Raji (cell line): ENCODE data around the gene TRIM63.

Experiments
- POLR2A ChIP-seq: IDR thresholded peaks from 2 replicates; pipeline ENCODE4 v1.6.1; 2011; ENCODE audit warnings: low read depth, low read length, control low read depth; ENCODE audit not compliant: insufficient read depth

Gene TRIM63

DNA sequence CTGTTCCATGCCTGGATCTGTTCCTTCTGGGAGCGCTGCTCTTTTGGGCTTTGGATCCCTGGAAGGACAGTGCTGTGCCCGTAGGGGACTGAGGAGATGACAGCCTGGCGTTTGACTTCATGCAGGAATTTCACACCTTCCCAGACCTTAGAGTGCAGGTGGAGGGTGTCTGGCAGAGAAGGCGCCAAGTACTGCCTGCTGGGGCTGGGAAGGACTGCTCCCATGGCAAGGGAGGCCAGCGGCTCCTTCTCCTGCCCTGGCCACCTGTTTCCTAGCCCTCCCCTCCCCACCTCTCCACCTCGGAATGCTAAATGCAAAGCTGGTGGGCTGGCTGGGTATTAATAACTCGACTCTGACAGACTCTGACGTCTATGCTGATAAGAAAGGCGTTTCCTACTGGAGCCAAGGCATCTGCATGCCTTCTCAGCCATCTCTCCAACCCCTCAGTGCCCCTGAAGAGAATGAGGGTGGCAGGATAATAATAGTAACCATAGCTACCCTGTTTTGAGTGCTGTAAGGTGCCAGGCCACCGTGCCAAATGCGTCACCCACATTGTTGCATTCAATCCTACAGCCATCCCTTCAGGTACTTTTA is 26.7 kb upstream of the TRIM63 start:
- no peak for TF ChIP-seq POLR2A

DNA sequence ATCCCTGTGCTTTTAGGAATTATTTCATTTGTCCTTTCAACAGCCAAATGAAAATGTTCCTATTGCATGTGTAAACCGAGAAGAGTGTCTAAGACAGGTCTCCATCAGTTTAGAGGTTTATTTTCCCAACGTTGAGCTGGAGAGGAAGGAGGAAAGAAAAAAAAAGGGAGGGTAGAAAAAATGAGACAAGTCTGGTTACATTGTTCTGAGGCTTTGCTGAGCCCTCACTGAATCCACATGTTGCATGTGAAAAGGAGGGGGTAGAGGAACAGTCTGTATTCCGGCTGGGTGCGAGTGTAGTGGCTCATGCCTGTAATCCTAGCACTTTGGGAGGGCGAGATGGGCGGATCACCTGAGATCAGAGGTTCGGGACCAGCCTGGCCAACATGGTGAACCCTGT is 25.0 kb upstream of the TRIM63 start:
- TF ChIP-seq POLR2A: no peak

DNA sequence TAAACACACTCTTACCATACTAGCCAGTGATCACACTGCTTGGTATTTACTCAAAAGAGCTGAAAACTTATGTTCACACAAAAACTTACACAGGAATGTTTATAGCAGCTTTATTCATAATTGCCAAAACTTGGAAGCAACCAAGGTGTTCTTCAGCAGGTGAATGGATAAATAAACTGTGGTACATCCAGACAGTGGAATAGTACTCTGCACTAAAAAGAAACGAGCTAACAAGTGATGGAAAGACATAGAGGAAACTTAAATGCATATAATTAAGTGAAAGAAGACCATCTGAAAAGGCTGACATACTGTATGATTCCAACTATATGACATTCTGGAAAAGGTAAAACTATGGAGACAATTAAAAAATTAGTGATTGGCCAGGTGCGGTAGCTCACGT is 23.5 kb upstream of the TRIM63 start:
- no peak for TF ChIP-seq POLR2A

DNA sequence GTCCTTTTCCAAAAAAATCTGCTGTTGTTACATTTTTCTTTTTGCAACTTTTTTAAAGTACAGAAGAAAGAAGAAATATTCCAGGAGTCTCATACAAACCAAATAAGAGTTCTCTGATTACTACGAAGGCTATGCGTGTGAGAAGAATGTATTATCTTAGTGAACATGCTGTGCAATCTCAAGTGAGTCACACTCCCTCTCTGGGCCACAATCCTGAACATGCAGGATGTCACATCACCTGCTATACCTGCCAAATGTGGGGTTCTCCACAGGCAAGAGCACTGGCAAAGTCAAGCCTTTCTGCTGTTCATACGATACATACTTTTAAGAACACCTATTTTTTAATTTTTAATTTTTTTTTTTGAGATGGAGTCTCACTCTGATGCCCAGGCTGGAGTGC is 21.7 kb upstream of the TRIM63 start:
- TF ChIP-seq POLR2A: no peak

DNA sequence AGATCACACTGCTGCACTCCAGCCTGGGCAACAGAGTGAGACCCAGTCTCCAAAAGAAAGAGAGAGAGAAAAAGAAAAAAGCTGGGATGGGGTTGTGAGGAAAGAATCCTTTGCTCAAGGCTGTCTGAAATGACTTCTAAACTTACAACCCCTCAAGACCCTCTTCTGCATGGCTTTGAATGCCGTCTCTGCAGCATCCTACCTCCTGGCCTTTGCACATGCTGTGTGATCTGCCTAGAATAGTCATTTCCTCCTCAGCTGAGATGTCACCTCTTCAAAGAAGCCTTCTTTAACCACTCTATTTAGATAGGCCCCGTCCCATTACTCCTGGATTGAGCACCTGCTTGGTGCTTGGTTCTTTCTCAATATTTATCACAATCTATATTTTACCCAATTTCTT is 17.4 kb upstream of the TRIM63 start:
- TF ChIP-seq POLR2A: no peak

DNA sequence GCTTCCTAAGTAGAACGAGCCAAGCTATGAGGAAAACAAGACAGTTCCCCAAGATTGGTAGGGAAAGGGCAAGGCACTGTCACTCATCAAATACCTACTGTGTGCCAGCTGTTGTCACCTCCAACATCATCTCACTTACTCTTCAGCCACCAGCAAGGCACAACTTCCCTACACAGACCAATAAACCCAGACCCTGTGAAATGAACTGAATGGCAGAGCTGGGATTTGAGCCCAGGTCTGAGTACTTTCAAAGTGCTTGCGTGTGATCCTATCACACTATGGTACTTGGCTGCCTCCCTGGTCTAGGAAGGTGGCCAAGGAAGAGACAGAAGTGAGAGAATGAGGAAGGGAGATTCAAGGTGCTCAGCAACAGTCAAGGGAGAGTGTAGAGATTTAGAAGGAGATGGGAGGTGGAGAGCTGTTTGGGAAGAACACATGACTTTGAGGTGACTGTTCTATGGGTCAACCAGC is 16.7 kb upstream of the TRIM63 start:
- TF ChIP-seq POLR2A: no peak

DNA sequence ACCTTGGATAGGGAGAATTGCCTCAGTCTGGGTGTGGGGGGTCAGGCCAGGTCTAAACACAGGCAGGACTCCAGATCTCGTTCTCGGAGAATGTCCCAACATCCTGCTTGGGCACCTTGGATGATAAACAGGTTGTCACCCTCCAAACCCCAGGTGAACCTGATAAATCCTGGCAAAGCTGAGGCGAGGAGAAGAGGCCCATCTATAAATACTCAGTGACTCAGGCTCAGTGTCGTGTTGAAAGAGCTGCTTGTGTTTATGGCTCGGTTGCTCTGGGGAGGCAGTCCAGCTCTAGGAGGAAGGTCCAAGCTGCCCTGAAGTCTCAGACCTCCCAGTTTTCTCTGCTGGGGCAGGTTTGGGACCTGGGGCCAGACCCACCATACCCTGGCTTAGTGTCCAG is 15.8 kb upstream of the TRIM63 start:
- no peak for TF ChIP-seq POLR2A

DNA sequence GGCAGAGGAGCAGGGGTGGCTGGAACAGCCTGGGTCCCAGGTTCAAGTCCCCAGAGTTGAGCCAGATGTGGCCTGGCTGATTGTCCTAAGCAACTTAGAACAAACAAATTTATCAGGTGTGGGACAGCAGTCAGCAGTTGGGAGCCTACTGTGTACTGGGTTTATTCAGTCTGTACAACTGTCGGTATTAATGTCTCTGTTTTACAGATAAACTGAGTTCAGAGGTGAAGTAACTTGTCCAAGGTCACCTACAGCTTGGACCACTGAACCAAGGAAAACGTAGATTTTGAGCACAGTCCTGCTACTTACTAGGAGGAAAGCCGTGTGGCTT is 14.6 kb upstream of the TRIM63 start:
- no peak for TF ChIP-seq POLR2A

DNA sequence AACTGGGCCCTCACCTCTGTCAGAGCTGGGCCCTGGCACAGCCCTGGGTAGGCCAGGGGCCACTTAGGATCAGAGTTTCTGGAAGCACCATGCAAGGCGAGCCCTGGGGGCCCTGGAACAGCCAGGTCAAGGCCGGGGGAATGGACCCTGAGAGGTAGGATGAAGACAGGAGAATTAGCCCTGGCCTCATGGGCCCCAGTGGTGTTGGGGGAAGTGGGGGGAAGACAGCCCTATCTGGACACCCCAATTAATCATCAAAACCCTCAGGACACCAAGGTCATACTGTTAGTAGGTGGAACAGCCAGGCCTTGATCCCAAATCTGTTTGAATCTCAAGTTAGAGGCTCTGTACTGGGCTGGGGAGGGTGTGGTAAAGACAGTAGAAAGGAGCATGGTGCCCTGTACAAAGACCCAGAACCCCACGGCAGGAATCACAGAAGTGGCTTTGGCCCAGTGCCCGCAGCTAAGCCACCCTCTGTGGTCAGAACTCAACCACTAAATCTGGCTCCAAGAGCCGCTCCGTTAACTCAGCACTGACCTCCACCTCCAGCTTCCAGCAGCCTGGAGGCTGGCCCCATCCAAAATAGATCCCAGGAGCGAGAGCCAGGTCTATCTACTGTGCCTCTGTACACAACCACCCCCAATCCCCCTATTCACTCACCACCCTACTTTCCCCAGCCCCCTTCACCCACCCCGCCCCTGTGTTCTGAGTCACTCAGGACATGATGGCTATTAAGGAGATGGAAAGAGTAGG is 14.0 kb upstream of the TRIM63 start:
- no peak for TF ChIP-seq POLR2A

DNA sequence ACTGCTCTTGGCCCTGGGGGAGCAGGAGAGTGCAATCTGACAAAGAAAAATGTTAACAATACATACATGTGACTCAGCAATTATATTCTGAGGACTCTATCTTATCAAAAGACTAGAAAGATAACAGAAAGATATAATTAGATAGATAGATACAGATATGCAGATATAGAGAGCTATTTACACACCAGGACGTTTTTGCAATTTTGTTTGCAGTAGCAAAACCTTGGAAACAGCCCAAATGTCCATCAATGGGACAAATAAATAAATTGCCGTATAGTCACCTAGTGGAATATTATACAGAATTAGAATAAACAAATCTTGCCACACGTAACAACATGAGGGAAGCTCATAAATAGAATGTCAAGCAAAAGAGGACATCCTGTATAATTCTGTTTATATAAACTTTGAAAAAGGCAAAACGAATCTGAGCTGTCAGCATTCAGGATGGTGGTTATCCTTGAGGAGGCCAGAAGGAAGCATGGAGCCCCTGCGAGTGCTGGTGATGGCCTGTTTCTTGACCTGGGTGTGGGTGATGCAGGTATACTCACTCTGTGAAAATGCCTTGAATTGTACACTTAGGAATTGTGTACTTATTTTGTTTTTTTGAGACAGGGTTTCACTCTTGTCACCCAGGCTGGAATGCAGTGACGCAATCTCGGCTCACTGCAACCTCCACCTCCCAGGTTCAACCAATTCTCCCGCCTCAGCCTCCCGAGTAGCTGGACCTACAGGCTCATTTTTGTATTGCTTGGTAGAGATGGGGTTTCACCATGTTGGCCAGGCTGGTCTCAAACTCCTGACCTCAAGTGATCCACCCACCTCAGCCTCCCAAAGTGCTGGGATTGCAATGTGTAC is 12.8 kb upstream of the TRIM63 start:
- TF ChIP-seq POLR2A: no peak

DNA sequence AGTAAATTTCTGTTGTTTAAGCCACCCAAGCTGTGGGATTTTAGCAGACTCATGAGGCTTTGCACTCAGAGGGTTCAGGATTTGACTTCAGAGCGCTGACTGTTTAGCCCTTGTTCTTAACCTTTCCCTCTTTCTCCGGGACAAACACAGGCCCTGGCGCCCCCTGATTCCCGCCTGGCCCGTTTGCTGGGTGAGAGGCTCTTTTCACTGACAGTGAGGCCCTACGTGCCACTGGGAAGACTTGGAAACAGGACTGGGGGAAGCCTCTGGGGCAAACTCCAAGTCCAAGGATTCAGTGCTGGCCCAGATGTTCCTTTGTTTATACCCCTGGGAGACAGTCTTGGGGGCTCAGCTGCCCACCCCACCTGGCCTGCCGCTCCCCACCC is 11.7 kb upstream of the TRIM63 start:
- TF ChIP-seq POLR2A: no peak

DNA sequence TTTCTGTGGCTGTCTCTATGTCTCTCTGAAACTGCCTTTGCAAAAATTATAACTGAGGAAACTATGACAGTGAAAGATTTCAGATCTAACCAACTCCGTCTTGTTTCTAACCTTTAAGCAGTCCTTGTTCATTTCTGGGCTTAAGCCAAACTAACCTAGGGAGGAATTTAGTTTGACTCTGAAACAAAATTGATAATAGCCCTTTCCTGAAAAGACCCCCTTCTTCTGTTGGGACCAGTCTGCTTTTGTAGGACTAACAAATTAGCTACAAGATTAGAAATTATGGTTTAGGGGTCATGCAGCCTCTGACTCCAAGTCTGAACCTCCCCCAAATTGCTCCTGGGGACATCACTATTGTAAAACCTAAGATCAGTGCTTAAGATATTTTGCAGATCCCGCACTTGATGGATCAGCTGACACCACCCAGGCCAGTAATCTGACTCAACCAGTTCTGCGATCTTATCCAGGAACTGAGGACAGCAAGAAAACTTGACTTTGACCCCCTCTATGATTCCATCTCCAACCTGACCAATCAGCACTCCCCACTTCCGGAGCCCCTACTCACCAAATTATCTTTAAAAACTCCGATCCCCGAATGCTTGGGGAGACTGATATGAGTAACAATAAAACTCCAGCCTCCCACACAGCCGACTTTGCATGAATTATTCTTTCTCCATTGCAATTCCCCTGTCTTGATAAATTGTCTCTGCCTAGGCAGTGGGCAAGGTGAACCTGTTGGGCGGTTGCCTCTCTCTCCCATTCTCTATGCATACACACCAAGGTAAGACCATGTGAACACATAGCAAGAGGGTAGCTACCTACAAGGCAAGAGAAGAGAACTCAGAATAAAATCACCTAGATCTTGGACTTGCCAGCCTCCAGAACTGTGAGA is 11.1 kb upstream of the TRIM63 start:
- TF ChIP-seq POLR2A: no peak

DNA sequence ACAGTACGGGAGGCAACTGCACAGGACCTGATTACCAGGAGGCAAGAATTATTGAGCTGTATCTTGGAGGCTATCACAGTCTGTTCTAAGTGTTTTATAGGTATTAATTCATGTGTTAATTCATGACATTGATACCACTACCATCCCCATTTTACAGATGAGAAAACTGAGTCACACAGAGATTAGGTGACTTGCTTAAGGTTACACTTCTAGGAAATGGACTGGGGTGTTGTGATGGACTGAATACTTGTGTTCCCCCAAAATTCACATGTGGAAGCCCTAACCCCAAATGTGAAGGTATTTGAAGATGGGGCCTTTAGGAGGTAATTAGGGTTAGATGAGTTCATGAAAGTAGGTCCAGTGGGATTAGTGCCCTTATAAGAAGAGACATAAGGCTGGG is 10.1 kb upstream of the TRIM63 start:
- no peak for TF ChIP-seq POLR2A

DNA sequence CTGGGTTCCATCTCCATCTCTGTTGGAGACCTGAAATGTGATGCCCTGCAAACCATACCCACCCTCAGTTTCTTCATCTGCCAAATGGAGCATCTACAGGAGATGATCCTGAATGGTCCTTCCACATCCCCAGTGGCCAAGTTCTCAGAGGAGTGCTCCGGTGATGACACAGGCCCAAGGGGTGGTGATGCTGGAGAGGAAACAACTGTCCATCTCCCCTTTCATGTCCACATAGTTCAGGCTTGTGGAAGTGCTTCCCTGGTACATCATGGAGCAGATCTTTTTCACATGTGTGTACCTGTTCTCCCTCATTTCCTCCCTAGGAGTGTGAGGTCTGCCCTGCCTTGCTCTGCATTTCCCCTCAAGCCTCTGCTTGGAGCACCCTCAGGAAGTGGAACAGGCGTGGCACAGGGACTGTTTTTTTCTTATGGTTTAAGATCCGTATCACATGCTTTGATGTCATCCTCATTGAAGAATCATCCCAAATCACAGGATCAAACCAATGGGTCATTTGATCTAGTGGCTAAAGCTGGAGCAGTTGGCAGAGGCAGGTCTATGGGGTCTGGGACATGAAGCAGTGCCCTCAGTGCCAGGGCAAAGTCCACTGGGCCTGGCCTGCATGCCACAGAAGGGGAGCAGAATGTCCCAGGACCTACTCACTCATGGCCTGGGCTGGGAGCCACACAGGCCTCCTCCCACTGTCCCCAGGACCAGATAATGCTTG is 8.2 kb upstream of the TRIM63 start:
- no peak for TF ChIP-seq POLR2A
